GF-D8 (cell line): Measurements from ENCODE around the gene DNAH17.

Experiments
- DNase-seq: peaks from one replicate; lab custom pipeline; 2025; lab: John Stamatoyannopoulos, UW

The DNAH17 gene, protein sequence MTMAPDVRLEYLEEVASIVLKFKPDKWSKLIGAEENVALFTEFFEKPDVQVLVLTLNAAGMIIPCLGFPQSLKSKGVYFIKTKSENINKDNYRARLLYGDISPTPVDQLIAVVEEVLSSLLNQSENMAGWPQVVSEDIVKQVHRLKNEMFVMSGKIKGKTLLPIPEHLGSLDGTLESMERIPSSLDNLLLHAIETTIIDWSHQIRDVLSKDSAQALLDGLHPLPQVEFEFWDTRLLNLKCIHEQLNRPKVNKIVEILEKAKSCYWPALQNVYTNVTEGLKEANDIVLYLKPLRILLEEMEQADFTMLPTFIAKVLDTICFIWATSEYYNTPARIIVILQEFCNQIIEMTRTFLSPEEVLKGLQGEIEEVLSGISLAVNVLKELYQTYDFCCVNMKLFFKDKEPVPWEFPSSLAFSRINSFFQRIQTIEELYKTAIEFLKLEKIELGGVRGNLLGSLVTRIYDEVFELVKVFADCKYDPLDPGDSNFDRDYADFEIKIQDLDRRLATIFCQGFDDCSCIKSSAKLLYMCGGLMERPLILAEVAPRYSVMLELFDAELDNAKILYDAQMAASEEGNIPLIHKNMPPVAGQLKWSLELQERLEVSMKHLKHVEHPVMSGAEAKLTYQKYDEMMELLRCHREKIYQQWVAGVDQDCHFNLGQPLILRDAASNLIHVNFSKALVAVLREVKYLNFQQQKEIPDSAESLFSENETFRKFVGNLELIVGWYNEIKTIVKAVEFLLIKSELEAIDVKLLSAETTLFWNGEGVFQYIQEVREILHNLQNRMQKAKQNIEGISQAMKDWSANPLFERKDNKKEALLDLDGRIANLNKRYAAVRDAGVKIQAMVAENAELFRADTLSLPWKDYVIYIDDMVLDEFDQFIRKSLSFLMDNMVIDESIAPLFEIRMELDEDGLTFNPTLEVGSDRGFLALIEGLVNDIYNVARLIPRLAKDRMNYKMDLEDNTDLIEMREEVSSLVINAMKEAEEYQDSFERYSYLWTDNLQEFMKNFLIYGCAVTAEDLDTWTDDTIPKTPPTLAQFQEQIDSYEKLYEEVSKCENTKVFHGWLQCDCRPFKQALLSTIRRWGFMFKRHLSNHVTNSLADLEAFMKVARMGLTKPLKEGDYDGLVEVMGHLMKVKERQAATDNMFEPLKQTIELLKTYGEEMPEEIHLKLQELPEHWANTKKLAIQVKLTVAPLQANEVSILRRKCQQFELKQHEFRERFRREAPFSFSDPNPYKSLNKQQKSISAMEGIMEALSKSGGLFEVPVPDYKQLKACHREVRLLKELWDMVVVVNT (N-terminal part only)

DNA sequence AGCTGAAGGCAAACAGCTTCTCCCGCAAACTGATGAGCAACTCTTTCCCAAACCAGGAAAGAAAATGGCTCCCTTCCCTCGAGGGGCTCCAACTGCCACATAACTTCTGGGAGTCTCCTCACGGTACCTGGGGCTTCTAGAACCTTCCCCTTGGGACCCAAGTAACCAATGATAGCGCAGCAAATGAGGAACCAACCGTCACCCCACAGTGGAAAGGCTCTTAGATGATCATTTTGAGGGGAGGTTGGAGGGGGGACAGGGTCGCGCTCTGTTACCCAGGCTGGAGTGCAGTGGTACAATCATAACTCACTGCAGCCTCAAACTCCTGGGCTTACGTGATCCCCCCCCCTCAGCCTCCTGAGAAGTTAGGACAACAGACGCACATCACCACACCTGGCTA lies at the start of gene DNAH17:
Gene DNAH17, minus strand, starts transcription at position 101 of the 400 bp plus-strand sequence. CDS start 2,339 bp downstream, outside the sequence.
- no peak for DNase-seq

DNA sequence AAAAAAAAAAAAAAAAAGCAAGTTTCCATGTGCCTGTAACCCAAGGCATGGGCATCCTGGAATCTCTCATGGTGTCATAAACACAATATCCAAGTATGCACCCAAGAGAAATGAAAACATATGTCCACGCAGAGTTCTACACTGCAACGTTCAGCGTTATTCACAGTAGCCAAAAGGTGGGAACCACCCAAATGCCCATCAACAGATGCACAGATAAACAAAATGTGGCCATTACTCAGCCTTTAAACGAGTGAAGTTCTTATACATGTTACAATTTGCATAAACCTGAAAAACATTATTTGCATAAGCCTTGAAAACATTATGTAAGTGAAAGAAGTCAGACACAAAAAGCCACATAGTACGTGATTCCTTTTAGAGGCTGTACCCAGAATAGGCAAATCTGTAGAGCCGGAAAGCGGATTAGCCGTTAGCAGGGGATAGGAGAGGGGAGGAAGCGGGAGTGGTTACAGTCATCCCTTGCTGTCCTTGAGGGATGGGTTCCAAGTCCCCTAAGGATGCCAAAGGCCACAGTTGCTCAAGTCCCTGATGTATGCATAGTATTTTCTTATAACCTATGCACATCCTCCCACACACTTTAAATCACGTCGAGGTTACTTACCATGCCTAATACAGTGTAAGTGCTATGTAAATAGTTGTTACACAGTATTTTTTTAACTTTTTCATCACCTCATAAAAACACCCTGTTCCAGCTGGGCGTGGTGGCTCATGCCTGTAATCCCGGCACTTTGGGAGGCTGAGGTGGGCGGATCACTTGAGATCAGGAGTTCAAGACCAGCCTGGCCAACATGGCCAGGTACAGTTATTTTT lies 47.3 kb upstream of the DNAH17 start:
- no peak for DNase-seq

DNA sequence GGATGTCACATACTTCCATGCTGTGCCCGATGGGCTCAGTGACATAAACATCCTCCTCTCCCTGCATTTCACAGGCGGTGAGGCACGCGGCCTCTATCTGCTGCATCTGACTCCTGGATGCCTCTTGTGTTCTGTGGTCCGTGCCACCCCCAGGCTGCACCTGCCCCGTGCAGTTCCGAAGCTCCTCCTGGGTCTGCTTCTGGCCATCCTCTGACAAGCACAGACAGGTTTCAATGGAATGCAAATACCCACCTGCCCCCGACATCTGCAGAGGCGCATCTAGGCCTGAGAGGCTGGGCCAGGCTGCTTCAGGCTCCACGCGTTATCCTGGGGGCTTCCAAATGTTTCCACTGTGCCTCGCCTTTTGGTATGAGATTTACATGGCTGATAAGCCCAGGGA lies 46.3 kb upstream of the DNAH17 start:
- no peak for DNase-seq

GRCh38 chr17:78622491-78623265 lies 45.5 kb upstream of the DNAH17 start:
- DNase-seq, result no peak

DNA sequence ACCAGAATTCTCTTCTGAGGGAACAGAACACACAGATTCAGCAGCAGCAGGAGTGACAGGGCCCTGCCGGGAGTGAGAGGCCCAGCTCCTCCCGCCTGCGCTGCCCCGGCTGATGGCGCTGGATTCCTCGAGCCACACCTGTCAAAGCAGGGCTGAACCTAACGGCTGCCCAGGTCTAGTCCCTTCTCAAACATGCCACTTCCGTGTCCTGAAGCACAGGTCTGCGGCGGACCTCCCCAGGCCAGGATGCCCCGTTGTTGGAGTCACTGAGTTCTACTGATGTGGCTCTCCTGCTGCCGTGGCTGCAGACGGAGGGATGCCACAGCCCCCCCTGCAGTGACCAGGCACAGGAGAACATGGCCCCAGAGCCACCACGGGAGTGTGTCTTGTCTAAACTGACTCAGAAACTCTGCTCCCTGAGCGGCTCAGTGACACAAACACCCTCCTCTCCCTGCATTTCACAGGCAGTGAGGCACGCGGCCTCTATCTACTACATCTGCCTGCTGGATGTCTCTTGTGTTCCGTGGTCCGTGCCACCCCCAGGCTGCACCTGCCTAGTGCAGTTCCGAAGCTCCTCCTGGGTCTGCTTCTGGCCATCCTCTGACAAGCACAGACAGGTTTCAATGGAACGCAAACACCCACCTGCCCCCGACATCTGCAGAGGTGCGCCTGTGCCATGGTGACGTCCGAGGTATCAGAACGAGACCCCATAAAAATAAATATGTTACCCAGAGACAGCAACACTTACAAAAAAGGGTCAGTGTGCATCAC lies 44.7 kb upstream of the DNAH17 start:
- no peak for DNase-seq

DNA sequence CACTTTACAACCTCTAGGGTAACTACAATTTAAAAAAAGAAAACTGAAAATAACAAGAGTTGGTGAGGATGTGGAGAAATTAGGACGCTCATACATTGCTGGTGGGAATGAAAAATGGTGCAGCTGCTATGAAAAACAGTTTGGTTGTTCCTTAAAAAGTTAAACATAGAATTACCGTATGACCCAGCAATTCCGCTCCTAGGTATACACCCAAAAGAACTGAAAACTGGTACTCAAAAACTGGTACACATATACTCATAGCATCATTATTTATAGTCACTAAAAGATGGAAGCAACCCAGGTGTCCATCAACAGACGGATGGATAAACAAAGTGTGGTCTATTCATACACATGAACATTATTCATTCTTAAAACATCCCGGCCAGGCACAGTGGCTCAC lies 42.9 kb upstream of the DNAH17 start:
- no peak for DNase-seq

GRCh38 chr17:78619334-78619733 lies 42.1 kb upstream of the DNAH17 start:
- no peak for DNase-seq

DNA sequence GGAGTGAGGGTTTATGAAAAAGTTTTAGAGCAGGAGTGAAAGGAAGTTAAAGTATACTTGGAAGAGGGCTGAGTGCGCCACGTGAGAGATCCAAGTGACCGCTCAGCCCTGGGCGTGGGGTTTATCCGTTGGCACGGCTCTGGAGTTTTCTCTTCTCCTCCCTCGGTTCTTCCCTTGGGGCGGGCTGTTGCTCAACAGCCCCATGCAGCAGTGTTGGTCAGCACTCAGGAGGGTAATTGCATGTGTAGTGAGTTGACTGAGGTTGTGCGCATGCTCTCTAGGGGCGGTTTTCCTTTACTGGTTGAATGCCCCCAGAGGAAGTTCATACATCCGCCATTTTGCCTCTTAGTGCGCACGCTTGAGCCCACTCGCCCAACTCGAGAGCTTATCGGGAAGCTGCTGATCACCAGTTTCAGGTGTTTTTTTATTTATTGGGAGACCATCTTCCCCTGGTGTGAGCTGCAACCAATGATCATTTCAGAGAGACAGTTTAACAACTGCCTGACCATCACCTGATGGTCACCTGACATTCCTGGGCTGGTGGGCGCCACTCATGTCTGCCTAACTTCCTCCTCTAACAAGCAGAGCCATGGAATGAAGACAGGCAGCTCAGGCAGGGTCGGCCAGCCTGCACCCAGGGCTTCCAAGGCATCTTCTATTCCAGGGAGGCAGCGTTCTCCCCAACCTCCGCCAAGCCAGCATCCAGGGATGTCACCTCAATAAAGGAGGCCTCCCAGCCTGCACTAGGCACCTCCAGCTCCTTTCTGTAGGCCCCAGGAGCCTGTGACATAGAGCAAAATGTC lies 41.3 kb upstream of the DNAH17 start:
- no peak for DNase-seq

GRCh38 chr17:78617511-78618061 lies 40.4 kb upstream of the DNAH17 start:
- DNase-seq, result no peak

- DNase-seq, result no peak
Observed at GRCh38 chr17:78616946-78617345, 39.8 kb upstream of the DNAH17 start.

DNA sequence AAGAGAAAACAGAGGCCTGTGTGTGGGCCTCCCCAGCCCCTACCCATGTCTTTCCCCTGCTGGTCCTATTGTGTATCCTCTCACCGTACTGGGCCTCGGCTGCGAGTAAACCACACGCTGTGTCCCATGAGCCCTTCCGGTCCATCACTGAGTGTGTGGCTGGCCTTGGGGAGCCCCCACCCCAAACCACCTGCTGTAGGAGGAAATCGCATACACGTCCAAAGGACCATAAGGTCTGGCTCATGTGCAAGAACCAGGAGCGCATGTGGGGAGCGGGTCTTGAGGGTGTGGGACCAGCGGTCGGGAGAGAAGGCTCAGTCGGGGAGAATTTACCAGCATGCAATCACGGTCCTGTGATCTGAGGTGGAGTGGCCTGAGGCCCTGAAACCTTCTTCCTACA lies 38.4 kb upstream of the DNAH17 start:
- DNase-seq, result no peak

DNA sequence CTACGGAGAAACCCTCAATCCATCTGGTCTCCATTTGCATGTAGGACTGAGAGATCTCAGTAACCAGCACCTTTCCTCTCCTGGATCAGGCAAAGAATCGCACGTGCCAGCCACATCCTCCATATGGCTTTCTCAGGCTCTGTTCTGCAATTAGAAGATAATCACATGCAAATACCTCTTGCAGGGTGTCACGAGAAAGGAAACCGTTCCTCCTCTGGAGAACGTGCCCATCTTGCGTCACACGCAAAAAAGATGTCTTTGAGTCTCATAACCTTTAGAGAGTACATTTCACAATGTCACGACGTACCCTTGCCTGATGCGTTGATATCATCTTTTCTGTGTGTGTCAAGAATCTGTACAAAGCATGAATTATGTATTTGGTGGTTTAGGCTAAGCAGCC lies 36.2 kb upstream of the DNAH17 start:
- DNase-seq, result no peak

DNA sequence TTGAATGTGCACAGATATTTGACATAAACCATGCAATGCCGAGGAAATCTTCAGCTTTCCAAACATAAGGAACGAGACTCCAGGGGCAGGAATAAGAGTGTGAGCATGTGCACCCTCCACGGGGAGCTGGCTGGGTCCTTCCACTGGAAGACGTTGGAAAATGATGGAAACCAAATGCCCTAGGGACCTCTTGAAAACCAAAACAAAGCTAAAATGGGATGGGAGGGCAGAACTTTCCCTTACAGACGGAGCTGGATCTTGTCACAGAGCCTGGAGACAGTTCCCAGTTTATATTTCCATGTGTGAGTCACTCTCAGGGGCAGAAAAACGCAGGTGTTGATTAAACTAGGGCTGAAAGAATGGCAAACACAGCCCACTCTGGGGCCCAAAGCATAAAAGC lies 34.4 kb upstream of the DNAH17 start:
- DNase-seq, result no peak

GRCh38 chr17:78610951-78611511 lies 33.8 kb upstream of the DNAH17 start:
- DNase-seq, result no peak

DNA sequence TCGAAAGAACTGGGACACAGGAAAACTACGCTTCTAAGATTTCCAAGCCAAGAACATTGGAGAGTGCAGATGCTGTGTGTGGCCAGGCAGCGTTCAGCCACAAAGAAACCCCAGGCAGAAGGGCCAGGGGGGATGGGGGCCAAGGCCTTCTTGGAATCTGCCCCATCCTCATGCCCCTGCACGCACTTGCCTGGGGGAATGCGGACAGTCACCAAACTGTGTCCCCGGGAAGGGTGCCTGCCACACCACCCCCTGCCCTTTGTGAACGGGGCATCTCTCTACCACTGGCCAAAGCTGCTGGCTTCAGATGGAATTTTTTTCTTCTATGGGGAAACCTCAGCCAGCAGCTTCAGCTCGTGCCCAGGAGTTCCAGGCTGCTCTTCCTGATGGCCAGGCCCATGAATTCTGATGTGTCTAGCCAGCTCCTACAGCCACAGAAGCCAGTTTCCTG lies 32.0 kb upstream of the DNAH17 start:
- no peak for DNase-seq

- no peak for DNase-seq
Observed at GRCh38 chr17:78608804-78609186, 31.6 kb upstream of the DNAH17 start.

DNA sequence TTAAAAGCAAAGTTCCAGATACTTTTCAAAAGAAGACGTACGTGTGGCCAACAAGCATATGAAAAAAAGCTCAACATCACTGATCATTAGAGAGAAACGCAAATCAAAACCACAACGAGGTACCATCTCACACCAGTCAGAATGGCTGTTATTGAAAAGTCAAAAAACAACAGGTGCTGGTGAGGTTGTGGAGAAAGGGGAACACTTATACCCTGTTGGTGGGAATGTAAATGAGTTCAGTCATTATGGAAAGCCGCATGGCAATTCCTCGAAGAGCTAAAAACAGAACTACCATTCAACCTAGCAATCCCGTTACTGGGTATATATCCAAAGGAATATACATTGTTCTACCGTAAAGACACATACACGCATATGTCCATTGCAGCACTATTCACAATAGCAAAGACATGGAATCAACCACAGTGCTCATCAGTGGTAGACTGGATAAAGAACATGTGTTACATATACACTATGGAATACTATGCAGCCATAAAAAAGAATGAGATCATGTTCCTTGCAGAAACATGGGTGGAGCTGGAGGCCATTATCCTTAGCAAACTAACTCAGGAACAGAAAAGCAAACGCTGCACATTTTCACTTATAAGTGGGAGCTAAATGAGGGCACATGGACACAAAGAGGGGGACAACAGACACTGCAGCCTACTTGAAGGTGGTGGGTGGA lies 31.1 kb upstream of the DNAH17 start:
- DNase-seq, result no peak

- DNase-seq, result no peak
Observed at GRCh38 chr17:78607038-78607437, 29.8 kb upstream of the DNAH17 start.
